ENCODE measurements around the gene TPX2. TPM values are rescaled to one million over a fixed set of nuclear protein-coding genes. Genes with fewer than 3 reads are reported as not detected.
"Not testable (repeated sequence)": the region's sequence is repeated elsewhere in the genome, so short reads cannot be mapped to it uniquely, and the experiment has no call there.

TPX2 gene
- polyA plus RNA-seq, 1 of the 3 experiments (the other 2 are of a cell fraction): 17.1 TPM

DNA sequence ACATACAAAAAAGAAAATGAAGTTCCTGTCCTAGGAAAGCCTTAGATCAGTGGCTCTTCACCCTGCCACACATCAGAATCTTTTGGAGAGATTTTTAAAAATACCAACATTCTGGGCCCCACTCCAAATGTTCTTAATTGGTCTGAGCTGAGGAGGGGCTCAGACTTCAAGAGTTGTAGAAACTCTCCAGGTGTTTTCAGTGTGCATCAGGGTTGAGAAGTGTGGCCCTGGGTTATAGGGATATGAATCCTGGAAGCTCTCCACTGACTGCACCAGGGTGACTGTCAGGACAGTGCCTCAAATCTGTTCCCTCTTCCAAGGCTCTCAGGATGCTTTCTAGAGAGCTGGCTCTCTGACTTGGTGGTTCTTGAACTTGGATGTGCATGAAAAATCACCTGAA, 74.5 kb downstream of the TPX2 start (continued):
- no peak for TF ChIP-seq NFIC (IDR thresholded peaks at IDR 0.05; ENCODE audit: borderline replicate concordance)

DNA sequence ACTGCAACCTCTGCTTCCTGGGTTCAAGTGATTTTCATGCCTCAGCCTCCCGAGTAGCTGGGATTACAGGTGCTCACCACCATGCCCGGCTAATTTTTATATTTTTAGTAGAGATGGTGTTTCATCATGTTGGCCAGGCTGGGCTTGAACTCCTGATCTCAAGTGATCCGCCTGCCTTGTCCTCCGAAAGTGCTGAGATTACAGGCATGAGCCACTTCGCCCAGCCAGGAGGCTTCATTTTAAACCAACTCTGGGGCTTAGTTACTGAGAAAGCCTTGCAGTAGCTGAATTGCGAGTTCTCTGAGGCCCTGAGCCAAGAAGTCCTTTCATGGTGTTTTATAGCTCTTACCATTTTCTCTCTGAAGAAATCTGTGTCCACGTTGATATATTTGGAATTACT, 75.1 kb downstream of the TPX2 start:
- 87% methylated on average over 7 of the region's 7 CpGs for WGBS (ENCODE audit: low lambda C conversion rate)
- DNase-seq; H4K20me1 ChIP-seq (ENCODE audit: insufficient read depth); H3F3A ChIP-seq (replicated peaks; ENCODE audit: insufficient read depth); H3K9me2 ChIP-seq; H3K79me2 ChIP-seq (ENCODE audit: insufficient read depth); H3K4me2 ChIP-seq; H3K4me3 ChIP-seq (ENCODE audit: low read depth in 2 of 2, low read length in 1 of 2); H3K36me3 ChIP-seq (replicated peaks in 1 of 2; ENCODE audit: control insufficient read depth in 1 of 2, insufficient read depth in 2 of 2, low read length in 1 of 2); H2AFZ ChIP-seq (ENCODE audit: low read depth); H3K27me3 ChIP-seq (ENCODE audit: insufficient read depth); H3K9me3 ChIP-seq; H3K27ac ChIP-seq (ENCODE audit: low read depth in 2 of 2, low read length in 1 of 2); H3K9ac ChIP-seq; POLR2A ChIA-PET: not testable (repeated sequence)
- CTCF ChIA-PET: interaction anchor here (1.1 to 2.8 kb wide), 2 partner anchors 9 to 33 kb away, joined by 3 to 19 read pairs; no protein-coding TSS in a partner anchor
- peaks cover 10 to 18% of the 10 kb centered on the region in 2 experiments; a peak in 2 of 4 replicates for H3K4me1 ChIP-seq (ENCODE audit: control insufficient read depth in 1 of 2, insufficient read depth in 2 of 2, low read depth in 1 of 2, low read length in 1 of 2)

DNA sequence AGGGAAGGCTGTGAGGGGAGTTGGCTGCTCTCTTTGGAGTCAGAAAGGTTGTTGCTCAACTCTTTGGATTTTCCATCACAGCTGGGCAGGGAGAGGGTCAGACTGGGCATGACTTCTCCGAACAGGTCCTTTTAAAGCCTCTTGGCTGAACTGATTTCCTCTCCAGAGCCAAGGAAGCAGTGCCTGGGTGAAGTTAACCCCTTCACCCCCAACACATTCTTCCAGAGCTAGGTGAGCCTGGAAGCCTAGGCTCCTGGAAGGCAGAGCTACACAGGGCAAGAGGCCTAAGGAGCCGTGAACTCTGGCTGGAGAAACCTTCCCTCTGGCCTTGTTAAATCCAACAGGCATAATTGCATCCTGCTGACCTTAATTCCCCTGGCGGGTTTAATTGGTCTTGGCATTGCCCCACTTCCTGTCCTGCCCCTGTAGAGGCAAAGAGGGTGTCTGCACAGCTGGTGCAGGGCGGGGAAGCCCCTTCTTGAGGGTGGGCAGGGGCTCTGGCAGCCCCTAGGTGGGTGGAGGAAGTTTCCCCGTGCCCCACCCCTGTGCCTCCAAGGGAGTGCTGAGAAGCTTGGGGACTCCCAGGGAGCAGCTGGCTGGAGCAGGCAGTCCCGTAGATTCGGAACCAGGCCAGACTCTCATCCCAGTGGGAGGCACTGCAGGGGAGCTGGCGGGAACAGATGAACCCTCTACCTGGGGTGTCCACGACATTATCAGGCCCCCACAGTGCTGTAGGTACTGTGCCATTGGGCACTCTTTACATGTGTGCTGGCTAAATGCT, 76.5 kb downstream of the TPX2 start:
- no peaks in the 10 kb centered on the region for H3K9me2 ChIP-seq
- H3K27ac ChIP-seq (ENCODE audit: low read depth in 2 of 2, low read length in 1 of 2): peak overlapping the region in 1 of 2 experiments; percentile 50; a peak in 1 of 4 replicates
- no peak overlapping the region for H2AFZ ChIP-seq (ENCODE audit: low read depth)
- no peaks in the 10 kb centered on the region for H3K36me3 ChIP-seq (replicated peaks in 1 of 2; ENCODE audit: control insufficient read depth in 1 of 2, insufficient read depth in 2 of 2, low read length in 1 of 2)
- DNase-seq: peak; percentile 62
- no peak overlapping the region for H3K9ac ChIP-seq
- TF ChIP-seq CHD2 (IDR thresholded peaks at IDR 0.05; ENCODE audit: low read length, partially characterized antibody) (no peak), EP300 (IDR thresholded peaks at IDR 0.05; ENCODE audit: borderline replicate concordance in 1 of 2, low read depth in 1 of 2, low read length in 1 of 2) (0 out of 4 replicates have a peak, but pooled peaks of 1 of the 2 experiments have one; percentile 15), JUND (IDR thresholded peaks at IDR 0.05) (no peak)
- no peaks in the 10 kb centered on the region for H4K20me1 ChIP-seq (ENCODE audit: insufficient read depth)
- H3K4me2 ChIP-seq: no peak overlapping the region
- CTCF ChIA-PET: interaction anchor here (0.7 to 2.8 kb wide), 10 partner anchors 7 to 276 kb away, joined by 3 to 19 read pairs (median 5); no protein-coding TSS in a partner anchor
- no peaks in the 10 kb centered on the region for H3K9me3 ChIP-seq
- no peak overlapping the region for H3K4me3 ChIP-seq (ENCODE audit: low read depth in 2 of 2, low read length in 1 of 2)
- H3K27me3 ChIP-seq (ENCODE audit: insufficient read depth): no peaks in the 10 kb centered on the region
- H3K79me2 ChIP-seq (ENCODE audit: insufficient read depth): no peaks in the 10 kb centered on the region
- H3K4me1 ChIP-seq (ENCODE audit: control insufficient read depth in 1 of 2, insufficient read depth in 2 of 2, low read depth in 1 of 2, low read length in 1 of 2): peaks cover 2 to 18% of the 10 kb centered on the region in 2 experiments; a peak in 2 of 4 replicates
- H3F3A ChIP-seq (replicated peaks; ENCODE audit: insufficient read depth): peaks cover under 1% of the 10 kb centered on the region
- WGBS (ENCODE audit: low lambda C conversion rate): 43% methylated on average over 3 of the region's 9 CpGs
- POLR2A ChIA-PET: no interaction called here

- no peak overlapping the region for H3K4me2 ChIP-seq
- H3K27me3 ChIP-seq (ENCODE audit: insufficient read depth): no peaks in the 10 kb centered on the region
- ChIA-PET CTCF (interaction anchor here (1.0 to 2.8 kb wide), 9 partner anchors 18 to 276 kb away, joined by 3 to 9 read pairs (median 4); no protein-coding TSS in a partner anchor), POLR2A (no interaction called here)
- no peak overlapping the region for H3K9ac ChIP-seq
- no peak for DNase-seq
- no peaks in the 10 kb centered on the region for H3K9me2 ChIP-seq
- TF ChIP-seq RXRA (IDR thresholded peaks at IDR 0.05; ENCODE audit: borderline replicate concordance, low read depth): no peak
- TF ChIP-seq NFIC (IDR thresholded peaks at IDR 0.05; ENCODE audit: borderline replicate concordance): no peak
- TF ChIP-seq CHD2 (IDR thresholded peaks at IDR 0.05; ENCODE audit: low read length, partially characterized antibody): no peak
- no peak for TF ChIP-seq FOSL2 (IDR thresholded peaks at IDR 0.05; ENCODE audit: borderline replicate concordance, low read depth)
- no peak for TF ChIP-seq SMC3 (IDR thresholded peaks at IDR 0.05; ENCODE audit: low read depth, low read length)
- no peak for TF ChIP-seq YY1 (IDR thresholded peaks at IDR 0.05; ENCODE audit: low read depth)
- TF ChIP-seq MXI1 (IDR thresholded peaks at IDR 0.05; ENCODE audit: low read depth, low read length): no peak
- no peak for TF ChIP-seq MEF2A (IDR thresholded peaks at IDR 0.05; ENCODE audit: borderline replicate concordance, low read depth)
- TF ChIP-seq RAD21 (IDR thresholded peaks at IDR 0.05; ENCODE audit: low read length): no peak
- no peak for TF ChIP-seq USF1 (IDR thresholded peaks at IDR 0.05; ENCODE audit: borderline replicate concordance, low read depth)
- no peak for TF ChIP-seq TAF1 (IDR thresholded peaks at IDR 0.05; ENCODE audit: borderline replicate concordance, low read depth, low read length)
- TF ChIP-seq, protein P1, sequence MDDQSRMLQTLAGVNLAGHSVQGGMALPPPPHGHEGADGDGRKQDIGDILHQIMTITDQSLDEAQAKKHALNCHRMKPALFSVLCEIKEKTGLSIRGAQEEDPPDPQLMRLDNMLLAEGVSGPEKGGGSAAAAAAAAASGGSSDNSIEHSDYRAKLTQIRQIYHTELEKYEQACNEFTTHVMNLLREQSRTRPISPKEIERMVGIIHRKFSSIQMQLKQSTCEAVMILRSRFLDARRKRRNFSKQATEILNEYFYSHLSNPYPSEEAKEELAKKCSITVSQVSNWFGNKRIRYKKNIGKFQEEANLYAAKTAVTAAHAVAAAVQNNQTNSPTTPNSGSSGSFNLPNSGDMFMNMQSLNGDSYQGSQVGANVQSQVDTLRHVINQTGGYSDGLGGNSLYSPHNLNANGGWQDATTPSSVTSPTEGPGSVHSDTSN (IDR thresholded peaks at IDR 0.05): no peak
- TF ChIP-seq FOXM1 (IDR thresholded peaks at IDR 0.05; ENCODE audit: low read depth): no peak
- TF ChIP-seq GATA2 (CRISPR knock-in tag; IDR thresholded peaks at IDR 0.05): no peak
- no peak overlapping the region for H3K4me3 ChIP-seq (ENCODE audit: low read depth in 2 of 2, low read length in 1 of 2)
- peaks cover 5% of the 10 kb centered on the region for H3F3A ChIP-seq (replicated peaks; ENCODE audit: insufficient read depth)
- H3K9me3 ChIP-seq: no peaks in the 10 kb centered on the region
- H3K27ac ChIP-seq (ENCODE audit: low read depth in 2 of 2, low read length in 1 of 2): no peak overlapping the region
- WGBS (ENCODE audit: low lambda C conversion rate): 94% methylated on average over 5 of the region's 5 CpGs
- H2AFZ ChIP-seq (ENCODE audit: low read depth): no peak overlapping the region
- no peaks in the 10 kb centered on the region for H3K36me3 ChIP-seq (replicated peaks in 1 of 2; ENCODE audit: control insufficient read depth in 1 of 2, insufficient read depth in 2 of 2, low read length in 1 of 2)
- peaks cover 0 to 18% of the 10 kb centered on the region in 2 experiments; a peak in 2 of 4 replicates for H3K4me1 ChIP-seq (ENCODE audit: control insufficient read depth in 1 of 2, insufficient read depth in 2 of 2, low read depth in 1 of 2, low read length in 1 of 2)
- H3K79me2 ChIP-seq (ENCODE audit: insufficient read depth): no peaks in the 10 kb centered on the region
- H4K20me1 ChIP-seq (ENCODE audit: insufficient read depth): no peaks in the 10 kb centered on the region
Measured at GRCh38 chr20:31816221-31816620, 77.1 kb downstream of the TPX2 start.
